T-helper 17 cell (primary cell): Measurements from ENCODE around the gene MCF2L. TPM values are rescaled to one million over a fixed set of nuclear protein-coding genes. Genes with fewer than 3 reads are reported as not detected.
A peak's percentile ranks its signal among the peaks of the same experiment; 100 is the strongest.

ENCODE experiments used
- ATAC-seq: fragments of 150-1000 bp; cut with Tn5 transposase; 2 replicates; pipeline ENCODE4 v1.10.0; 2021; ENCODE audit warnings: mild to moderate bottlenecking, moderate library complexity
- DNase-seq, 3 donors: peaks; one replicate each; pipeline versions ENCODE4 v3.0.0 to v3.0.0-alpha.2; 2020 to 2021
- H3K9me3 ChIP-seq: one replicate; pipeline ENCODE4 v1.7.0; 2013; ENCODE audit warnings: low read length, mild to moderate bottlenecking; ENCODE audit not compliant: control insufficient read depth, poor library complexity, severe bottlenecking
- H3K27ac Mint-ChIP-seq: one replicate; pipeline ENCODE4 v1.8.0; 2022; ENCODE audit warnings: mild to moderate bottlenecking, moderate library complexity, mixed read lengths
- H3K27me3 Mint-ChIP-seq: one replicate; pipeline ENCODE4 v1.8.0; 2022; ENCODE audit warnings: mixed read lengths
- H3K36me3 Mint-ChIP-seq: one replicate; pipeline ENCODE4 v1.8.0; 2022; ENCODE audit warnings: low read depth, mixed read lengths
- H3K4me1 Mint-ChIP-seq: one replicate; pipeline ENCODE4 v1.8.0; 2022; ENCODE audit warnings: mild to moderate bottlenecking, mixed read lengths
- H3K4me3 Mint-ChIP-seq: one replicate; pipeline ENCODE4 v1.8.0; 2022; ENCODE audit warnings: mild to moderate bottlenecking, moderate library complexity, mixed read lengths
- total RNA-seq, 4 donors: library from RNA in 2 of 4; stranded (reverse) in 2 of 4; gene quantifications; one replicate each; pipeline ENCODE4 v1.2.3 and lab custom pipeline; 2022 to 2026

MCF2L gene, protein sequence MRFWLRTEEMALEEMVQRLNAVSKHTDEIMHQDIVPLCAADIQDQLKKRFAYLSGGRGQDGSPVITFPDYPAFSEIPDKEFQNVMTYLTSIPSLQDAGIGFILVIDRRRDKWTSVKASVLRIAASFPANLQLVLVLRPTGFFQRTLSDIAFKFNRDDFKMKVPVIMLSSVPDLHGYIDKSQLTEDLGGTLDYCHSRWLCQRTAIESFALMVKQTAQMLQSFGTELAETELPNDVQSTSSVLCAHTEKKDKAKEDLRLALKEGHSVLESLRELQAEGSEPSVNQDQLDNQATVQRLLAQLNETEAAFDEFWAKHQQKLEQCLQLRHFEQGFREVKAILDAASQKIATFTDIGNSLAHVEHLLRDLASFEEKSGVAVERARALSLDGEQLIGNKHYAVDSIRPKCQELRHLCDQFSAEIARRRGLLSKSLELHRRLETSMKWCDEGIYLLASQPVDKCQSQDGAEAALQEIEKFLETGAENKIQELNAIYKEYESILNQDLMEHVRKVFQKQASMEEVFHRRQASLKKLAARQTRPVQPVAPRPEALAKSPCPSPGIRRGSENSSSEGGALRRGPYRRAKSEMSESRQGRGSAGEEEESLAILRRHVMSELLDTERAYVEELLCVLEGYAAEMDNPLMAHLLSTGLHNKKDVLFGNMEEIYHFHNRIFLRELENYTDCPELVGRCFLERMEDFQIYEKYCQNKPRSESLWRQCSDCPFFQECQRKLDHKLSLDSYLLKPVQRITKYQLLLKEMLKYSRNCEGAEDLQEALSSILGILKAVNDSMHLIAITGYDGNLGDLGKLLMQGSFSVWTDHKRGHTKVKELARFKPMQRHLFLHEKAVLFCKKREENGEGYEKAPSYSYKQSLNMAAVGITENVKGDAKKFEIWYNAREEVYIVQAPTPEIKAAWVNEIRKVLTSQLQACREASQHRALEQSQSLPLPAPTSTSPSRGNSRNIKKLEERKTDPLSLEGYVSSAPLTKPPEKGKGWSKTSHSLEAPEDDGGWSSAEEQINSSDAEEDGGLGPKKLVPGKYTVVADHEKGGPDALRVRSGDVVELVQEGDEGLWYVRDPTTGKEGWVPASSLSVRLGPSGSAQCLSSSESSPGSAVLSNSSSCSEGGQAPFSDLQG
- total RNA-seq: 10 to 100 TPM in 1 of 2 donors, 1 to 10 TPM in 1; 9.7 to 13.2 TPM
- total RNA-seq (lab: John Stamatoyannopoulos, UW): 5.2 to 11.8 reads per million in 2 donors

DNA sequence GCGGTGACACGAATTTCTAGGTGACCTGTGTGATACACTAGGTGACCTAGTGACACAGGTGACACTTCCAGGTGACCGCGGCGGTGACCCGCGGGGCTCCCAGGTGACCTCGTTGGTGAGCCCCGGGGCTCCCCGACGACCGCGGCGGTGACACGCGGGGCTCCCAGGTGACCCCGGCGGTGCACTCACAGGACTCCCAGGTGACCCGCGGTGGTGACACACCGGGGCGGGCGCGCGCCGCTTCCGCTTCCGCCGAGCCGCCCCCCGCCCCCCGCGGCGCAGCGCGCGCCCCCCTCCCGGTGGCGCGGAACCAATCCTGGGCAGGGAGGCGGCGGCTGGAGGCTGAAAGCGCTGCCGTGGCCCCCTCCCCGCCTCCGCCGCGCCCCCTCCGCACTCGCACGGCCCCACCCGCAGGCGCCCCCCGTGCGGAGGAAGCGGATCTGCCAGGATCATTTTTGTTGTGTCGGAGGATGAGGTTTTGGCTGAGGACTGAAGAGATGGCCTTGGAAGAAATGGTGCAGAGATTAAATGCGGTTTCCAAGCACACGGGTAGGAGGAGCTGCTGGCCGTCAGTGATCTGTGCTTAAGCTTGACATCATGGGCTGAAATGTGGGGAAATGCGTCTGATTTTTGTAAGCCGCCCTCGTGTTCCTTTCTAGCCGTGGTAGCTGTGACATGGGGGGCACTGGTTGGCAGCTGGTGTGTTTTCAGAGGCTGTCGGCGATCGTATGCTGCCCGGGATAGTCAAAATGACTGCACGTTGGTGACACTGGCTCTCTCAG lies at the start of gene MCF2L:
Gene MCF2L, plus strand, starts transcription at position 305 of the 782 bp plus-strand sequence. Its CDS starts 166 bp downstream, at position 471.
- Mint-ChIP-seq H3K27me3 (peaks cover 6% of the 10 kb centered on the region), H3K4me1 (peaks cover 25% of the 10 kb centered on the region), H3K36me3 (no peaks in the 10 kb centered on the region), H3K27ac (peak within 1 kb of the TSS; percentile 88), H3K4me3 (peak within 1 kb of the TSS; percentile 93)
- H3K9me3 ChIP-seq: no peaks in the 10 kb centered on the region
- peak; percentile 35 to 57 (median 47) for DNase-seq
- ATAC-seq: peak; percentile 77

DNA sequence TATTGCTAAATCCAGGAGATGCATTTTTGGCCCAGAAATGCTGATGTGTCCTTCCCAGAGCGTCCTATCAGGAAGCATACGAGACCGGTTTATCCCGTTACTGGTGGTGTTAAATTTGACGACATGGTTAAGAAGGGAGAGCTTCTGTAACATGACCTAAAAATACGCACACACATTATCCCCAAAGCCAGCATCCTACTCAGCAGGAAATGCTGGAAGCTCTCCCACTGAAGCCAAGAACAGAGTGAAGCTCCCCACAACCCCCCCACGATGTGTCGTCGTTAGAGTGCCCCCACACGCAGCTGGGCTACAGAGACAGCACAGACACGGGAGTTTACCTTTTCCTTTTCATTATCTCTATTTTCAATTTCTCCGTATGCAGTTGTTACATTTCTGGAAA lies 45.1 kb upstream of the MCF2L start:
- Mint-ChIP-seq H3K4me3 (no peak overlapping the region), H3K4me1 (no peaks in the 10 kb centered on the region), H3K36me3 (peaks cover 2% of the 10 kb centered on the region), H3K27me3 (peaks cover 51% of the 10 kb centered on the region), H3K27ac (no peak overlapping the region)
- ATAC-seq (no peak), DNase-seq (no peak)
- no peaks in the 10 kb centered on the region for H3K9me3 ChIP-seq

DNA sequence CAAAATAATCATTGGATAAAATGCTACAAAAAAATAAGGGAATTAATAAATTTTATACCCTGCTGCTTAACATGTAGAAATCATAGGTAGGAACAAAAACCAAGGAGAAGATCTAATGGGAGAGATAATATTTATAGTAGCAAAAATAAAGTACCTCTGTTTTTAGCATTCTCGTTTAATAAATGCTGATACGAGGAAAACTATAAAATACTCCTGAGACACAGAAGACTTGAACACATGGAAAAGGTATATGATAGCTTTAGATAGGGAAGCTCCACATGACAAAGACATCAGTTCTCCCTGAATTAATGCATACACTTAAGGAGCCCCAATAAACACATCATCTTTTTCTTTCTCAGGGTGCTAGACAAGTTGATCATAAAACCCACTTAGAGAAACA lies 44.6 kb upstream of the MCF2L start:
- no peak for DNase-seq
- peaks cover 2% of the 10 kb centered on the region for H3K36me3 Mint-ChIP-seq
- H3K4me1 Mint-ChIP-seq: peaks cover 3% of the 10 kb centered on the region
- no peak for ATAC-seq
- peaks cover 55% of the 10 kb centered on the region for H3K27me3 Mint-ChIP-seq
- no peaks in the 10 kb centered on the region for H3K9me3 ChIP-seq
- H3K27ac Mint-ChIP-seq: no peak overlapping the region
- H3K4me3 Mint-ChIP-seq: no peak overlapping the region

DNA sequence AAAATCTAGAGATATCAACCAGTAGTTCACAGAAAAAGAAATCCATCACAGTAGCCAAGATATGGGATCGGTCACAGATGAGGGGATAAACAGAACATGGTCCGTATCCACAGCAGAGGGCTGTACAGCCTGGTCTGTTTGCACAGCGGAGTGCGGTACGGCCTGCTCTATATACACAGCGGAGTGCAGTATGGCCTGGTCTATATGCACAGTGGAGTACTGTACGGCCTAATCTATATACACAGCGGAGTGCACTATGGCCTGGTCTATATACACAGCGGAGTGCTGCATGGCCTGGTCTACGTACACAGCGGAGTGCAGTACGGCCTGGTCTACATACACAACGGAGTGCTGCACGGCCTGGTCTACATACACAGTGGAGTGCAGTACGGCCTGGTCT lies 43.0 kb upstream of the MCF2L start:
- Mint-ChIP-seq H3K27ac (no peak overlapping the region), H3K27me3 (peaks cover 61% of the 10 kb centered on the region), H3K4me1 (peaks cover 10% of the 10 kb centered on the region), H3K4me3 (no peak overlapping the region), H3K36me3 (peaks cover 5% of the 10 kb centered on the region)
- ATAC-seq: no peak
- no peak for DNase-seq
- no peaks in the 10 kb centered on the region for H3K9me3 ChIP-seq

DNA sequence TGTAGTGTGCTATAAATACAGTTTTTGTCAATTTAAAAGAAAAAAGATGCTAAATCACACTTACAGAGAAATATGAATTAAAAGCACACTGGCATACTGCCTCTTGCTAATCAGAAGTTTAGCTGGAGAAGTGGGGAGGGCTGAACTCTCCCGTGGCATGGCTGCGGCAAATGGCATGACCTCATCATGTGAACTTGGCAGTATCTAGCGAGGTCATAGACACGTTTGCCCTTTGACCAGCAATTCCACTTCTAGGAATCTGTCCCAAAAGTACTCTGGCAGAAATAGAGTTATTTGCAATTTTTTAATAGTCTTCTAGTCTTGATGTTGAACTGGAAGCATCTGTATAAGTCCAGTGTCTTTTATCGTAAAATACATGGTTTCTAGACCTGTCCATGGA lies 42.0 kb upstream of the MCF2L start:
- Mint-ChIP-seq H3K4me1 (peaks cover 10% of the 10 kb centered on the region), H3K4me3 (no peak overlapping the region), H3K27ac (no peak overlapping the region), H3K36me3 (peaks cover 8% of the 10 kb centered on the region), H3K27me3 (peaks cover 65% of the 10 kb centered on the region)
- no peak for ATAC-seq
- no peak for DNase-seq
- no peaks in the 10 kb centered on the region for H3K9me3 ChIP-seq

DNA sequence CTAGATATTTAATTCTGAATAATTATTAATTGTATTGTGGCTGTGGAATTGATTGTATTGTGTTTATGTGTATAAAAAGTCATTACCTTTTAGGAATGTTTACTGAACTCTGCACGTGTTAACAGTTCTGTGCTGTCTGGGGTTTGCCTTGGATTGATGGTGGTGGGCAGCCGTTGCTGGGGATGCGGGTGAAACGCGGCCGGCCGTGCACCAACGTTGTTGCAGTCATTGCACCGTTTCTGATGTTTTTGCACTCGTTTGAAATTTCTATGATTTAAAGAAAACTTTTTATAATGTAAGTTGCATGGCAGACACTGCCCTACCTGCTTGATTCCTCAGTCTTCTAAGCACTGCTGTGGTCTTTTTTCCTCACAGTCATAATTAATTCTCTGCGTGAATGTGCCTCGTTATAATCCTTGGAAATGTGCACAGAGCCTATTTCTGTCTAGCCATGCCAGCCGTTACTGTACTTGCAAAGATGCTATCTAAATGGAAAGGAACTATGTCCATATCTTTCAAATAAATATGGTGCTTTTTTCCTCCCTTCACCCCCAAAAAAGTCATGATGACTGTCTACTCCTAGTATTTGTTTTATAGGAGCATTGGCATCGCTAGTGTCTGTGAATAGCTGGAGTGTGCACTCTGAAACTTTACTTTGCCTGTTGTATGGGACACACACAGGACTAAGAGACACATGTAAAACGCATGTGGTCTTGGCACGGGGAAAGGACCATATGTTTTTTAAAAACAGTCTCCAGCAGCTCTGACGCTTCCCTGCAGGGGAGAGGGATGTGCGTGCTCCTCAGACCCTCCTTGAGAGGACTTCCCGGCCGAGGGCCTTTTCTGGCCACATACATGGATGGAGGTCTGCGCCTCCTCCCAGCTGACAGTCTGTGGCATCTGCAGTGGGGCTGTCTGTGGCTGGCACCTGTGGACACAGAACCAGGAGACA lies 40.7 kb upstream of the MCF2L start:
- Mint-ChIP-seq H3K4me1 (peaks cover 10% of the 10 kb centered on the region), H3K4me3 (no peak overlapping the region), H3K36me3 (peaks cover 8% of the 10 kb centered on the region), H3K27ac (no peak overlapping the region), H3K27me3 (peaks cover 68% of the 10 kb centered on the region)
- ATAC-seq: no peak
- no peaks in the 10 kb centered on the region for H3K9me3 ChIP-seq
- DNase-seq: no peak

DNA sequence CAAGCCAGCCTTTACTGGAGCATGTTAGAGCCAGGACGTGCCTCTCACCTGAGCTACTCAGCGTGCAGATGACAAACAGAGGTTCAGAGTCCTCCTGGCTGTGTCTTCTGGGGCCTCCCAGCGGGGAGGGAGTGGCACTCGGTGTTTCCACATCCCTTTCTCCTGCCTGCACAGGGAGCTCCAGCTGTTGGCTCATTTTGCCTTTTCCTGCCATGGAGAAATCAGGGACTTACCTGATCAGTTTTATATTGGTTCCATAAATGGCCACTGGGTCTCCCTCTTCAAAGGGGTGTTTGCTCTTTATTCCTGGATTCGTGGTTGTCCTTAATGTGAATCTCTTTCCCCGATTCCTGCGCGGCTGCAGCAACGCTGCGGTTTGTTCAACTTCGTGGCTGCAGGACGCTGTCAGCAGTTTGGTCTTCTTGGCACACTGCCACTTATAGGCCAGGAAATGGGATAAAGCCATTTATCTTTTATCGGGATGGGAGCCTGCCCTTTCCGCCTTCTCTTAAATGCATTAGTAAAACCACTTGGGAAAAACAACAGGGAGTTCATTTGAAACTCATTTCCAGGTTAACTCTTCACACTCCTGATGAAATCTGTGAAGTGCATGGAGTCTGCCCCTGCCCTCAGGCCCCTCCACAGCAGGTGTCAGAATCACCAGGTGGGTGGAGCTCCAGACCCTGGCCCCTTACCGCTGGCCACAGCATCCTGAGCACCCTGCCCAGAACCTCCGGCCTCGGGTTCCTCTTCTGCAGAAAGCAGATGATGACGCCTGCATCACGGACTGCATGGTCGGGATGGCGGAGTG lies 39.8 kb upstream of the MCF2L start:
- DNase-seq (no peak), ATAC-seq (no peak)
- no peaks in the 10 kb centered on the region for H3K9me3 ChIP-seq
- Mint-ChIP-seq H3K36me3 (peaks cover 8% of the 10 kb centered on the region), H3K27ac (no peak overlapping the region), H3K4me3 (no peak overlapping the region), H3K27me3 (peaks cover 70% of the 10 kb centered on the region), H3K4me1 (peaks cover 10% of the 10 kb centered on the region)

DNA sequence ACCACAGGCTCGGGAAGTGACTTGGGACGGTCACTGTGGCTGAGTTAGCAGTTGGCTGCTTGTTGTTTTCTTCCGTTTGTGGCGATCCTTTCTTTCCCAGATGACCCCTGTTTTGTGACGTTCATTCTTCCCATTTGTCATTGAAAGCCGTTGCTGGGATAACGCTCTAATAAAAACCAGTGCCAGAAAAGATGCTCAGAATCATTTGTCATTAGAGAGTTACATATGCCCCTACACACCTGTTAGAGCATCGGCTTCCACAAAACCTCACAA lies 39.3 kb upstream of the MCF2L start:
- no peaks in the 10 kb centered on the region for H3K9me3 ChIP-seq
- H3K27ac Mint-ChIP-seq: no peak overlapping the region
- peaks cover 8% of the 10 kb centered on the region for H3K36me3 Mint-ChIP-seq
- DNase-seq (no peak), ATAC-seq (no peak)
- no peak overlapping the region for H3K4me3 Mint-ChIP-seq
- H3K4me1 Mint-ChIP-seq: peaks cover 10% of the 10 kb centered on the region
- peaks cover 65% of the 10 kb centered on the region for H3K27me3 Mint-ChIP-seq

DNA sequence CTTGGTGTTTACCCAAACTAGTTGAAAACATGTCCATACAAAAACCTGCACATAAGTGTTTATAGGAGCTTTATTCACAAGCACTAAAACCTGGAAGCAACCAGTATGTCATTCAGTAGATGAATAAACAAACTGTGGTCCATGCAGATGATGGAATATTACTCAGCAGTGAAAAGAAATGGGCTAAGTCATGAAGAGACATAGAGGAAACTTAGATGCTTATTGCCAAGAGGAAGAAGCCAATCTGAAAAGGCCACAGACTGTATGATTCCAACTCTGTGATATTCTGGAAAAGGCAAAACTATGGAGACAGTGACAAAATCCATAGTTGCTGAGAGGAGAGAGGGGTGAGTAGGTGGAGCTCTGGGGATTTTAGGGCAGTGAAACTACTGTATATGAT lies 38.8 kb upstream of the MCF2L start:
- no peak for DNase-seq
- Mint-ChIP-seq H3K4me1 (peaks cover 10% of the 10 kb centered on the region), H3K27ac (no peak overlapping the region), H3K4me3 (no peak overlapping the region), H3K36me3 (peaks cover 8% of the 10 kb centered on the region), H3K27me3 (peaks cover 65% of the 10 kb centered on the region)
- H3K9me3 ChIP-seq: no peaks in the 10 kb centered on the region
- ATAC-seq: no peak

DNA sequence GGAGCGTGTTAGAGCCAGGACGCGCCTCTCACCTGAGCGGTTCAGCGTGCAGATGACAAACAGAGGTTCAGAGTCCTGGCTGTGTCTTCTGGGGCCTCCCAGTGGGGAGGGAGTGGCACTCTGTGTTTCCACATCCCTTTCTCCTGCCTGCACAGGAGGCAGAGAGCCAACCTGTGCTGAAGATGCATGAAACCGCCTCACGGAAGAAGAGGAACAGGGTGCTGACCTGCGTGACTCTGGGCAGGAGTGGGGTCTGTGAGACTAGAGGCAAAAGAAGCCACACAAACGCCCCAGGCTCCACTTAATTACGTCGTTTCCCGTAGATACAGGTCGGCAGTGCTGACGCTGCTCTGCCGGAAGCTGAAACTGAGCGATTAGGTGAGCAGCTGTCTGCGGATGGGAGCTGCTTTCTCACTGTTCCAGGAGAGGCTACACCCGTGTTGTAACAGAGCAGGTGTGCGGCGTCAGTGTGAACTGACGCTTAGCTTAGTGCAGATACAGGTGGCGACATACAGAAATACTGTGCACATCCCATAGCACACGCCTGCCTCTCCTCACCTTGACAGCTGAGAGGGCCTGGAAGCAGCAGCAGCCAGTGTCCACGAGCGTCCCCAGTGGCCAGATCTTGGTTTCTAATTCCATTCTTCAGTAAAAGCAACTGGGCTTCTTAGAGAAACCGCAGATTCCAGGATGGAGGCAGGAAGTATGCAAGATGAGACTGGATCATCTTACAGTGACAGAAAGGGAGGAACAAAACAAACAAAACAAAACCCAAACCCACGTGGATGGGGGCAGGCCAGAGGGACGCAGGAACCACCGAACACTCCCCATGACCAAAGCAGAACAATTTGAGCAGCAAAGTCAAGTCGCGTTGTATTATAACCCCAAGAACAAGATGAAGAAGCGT lies 37.7 kb upstream of the MCF2L start:
- H3K27ac Mint-ChIP-seq: no peak overlapping the region
- no peak for DNase-seq
- H3K4me1 Mint-ChIP-seq: peaks cover 10% of the 10 kb centered on the region
- H3K9me3 ChIP-seq: no peaks in the 10 kb centered on the region
- peaks cover 8% of the 10 kb centered on the region for H3K36me3 Mint-ChIP-seq
- no peak for ATAC-seq
- no peak overlapping the region for H3K4me3 Mint-ChIP-seq
- peaks cover 65% of the 10 kb centered on the region for H3K27me3 Mint-ChIP-seq

DNA sequence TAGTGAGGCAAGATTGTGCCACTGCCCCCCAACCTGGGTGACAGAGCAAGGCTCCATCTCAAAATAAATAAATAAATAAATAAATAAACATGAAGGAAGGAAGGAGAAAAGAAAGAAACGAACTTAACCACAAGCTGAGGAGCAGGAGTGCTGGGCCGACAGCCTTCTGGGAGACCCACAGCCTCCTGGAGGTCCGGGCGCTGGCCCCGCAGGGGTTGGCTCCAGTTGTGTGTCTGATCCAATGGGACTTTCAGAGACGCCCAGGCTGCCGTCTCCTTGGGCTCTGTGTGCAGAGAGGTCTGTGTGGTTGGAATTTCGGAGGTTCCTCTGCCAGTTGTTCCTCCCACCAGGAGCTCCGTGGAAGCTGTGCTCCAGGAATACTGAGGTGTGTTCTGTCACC lies 36.0 kb upstream of the MCF2L start:
- H3K4me3 Mint-ChIP-seq: no peak overlapping the region
- H3K36me3 Mint-ChIP-seq: peaks cover 8% of the 10 kb centered on the region
- peaks cover 55% of the 10 kb centered on the region for H3K27me3 Mint-ChIP-seq
- no peak for DNase-seq
- no peaks in the 10 kb centered on the region for H3K9me3 ChIP-seq
- ATAC-seq: no peak
- H3K4me1 Mint-ChIP-seq: peaks cover 10% of the 10 kb centered on the region
- H3K27ac Mint-ChIP-seq: no peak overlapping the region
